ENCODE results near the gene TYRO3. TPM values are rescaled to one million over a fixed set of nuclear protein-coding genes. Genes with fewer than 3 reads are reported as not detected.
A peak's percentile ranks its signal among the peaks of the same experiment; 100 is the strongest.

TYRO3 gene
- total RNA-seq, 1 donor = 20.2 TPM

GRCh38 chr15:41599061-41599460 is 40.0 kb downstream of the TYRO3 start:
- no peak for TF ChIP-seq CTCF (IDR thresholded peaks at IDR 0.05; ENCODE audit: insufficient read depth, low read length)
- no peak overlapping the region for H3K4me3 ChIP-seq (ENCODE audit: low read depth, low read length)
- DNase-seq (ENCODE audit: low read depth) = no peak

GRCh38 chr15:41603411-41603935 is 44.5 kb downstream of the TYRO3 start:
- no peak overlapping the region for H3K4me3 ChIP-seq (ENCODE audit: low read depth, low read length)
- no peak for TF ChIP-seq CTCF (IDR thresholded peaks at IDR 0.05; ENCODE audit: insufficient read depth, low read length)
- DNase-seq (ENCODE audit: low read depth) = no peak

GRCh38 chr15:41603941-41604911 is 45.2 kb downstream of the TYRO3 start:
- peak overlapping the region; percentile 59 for H3K4me3 ChIP-seq (ENCODE audit: low read depth, low read length)
- peak; percentile 94 for DNase-seq (ENCODE audit: low read depth)
- peak; percentile 92 for TF ChIP-seq CTCF (IDR thresholded peaks at IDR 0.05; ENCODE audit: insufficient read depth, low read length)

- H3K4me3 ChIP-seq (ENCODE audit: low read depth, low read length) = no peak overlapping the region
- no peak for DNase-seq (ENCODE audit: low read depth)
- no peak for TF ChIP-seq CTCF (IDR thresholded peaks at IDR 0.05; ENCODE audit: insufficient read depth, low read length)
Measured at GRCh38 chr15:41605566-41605965, 46.6 kb downstream of the TYRO3 start.

GRCh38 chr15:41606997-41607396 is 48.0 kb downstream of the TYRO3 start:
- DNase-seq (ENCODE audit: low read depth) = peak; percentile 96
- no peak overlapping the region for H3K4me3 ChIP-seq (ENCODE audit: low read depth, low read length)
- TF ChIP-seq CTCF (IDR thresholded peaks at IDR 0.05; ENCODE audit: insufficient read depth, low read length) = no peak

GRCh38 chr15:41609123-41609522 is 50.1 kb downstream of the TYRO3 start:
- H3K4me3 ChIP-seq (ENCODE audit: low read depth, low read length) = no peak overlapping the region
- TF ChIP-seq CTCF (IDR thresholded peaks at IDR 0.05; ENCODE audit: insufficient read depth, low read length) = no peak
- no peak for DNase-seq (ENCODE audit: low read depth)
